Central memory CD8-positive, alpha-beta T cell (primary cell): ENCODE measurements around the gene ABCC3.

Experiments
- ATAC-seq: fragments of 150-1000 bp; cut with Tn5 transposase; replicated peaks from 2 replicates; pipeline ENCODE4 v1.10.0; 2022; ENCODE audit warnings: mild to moderate bottlenecking, moderate FRiP score, moderate number of reproducible peaks; ENCODE audit not compliant: poor library complexity, severe bottlenecking; ENCODE audit errors: extremely low read depth
- DNase-seq, 2 donors: peaks; one replicate each; pipeline ENCODE4 v3.0.0; 2021; ENCODE audit warnings: low spot score in 2 of 2
- H3K27ac Mint-ChIP-seq: one replicate; pipeline ENCODE4 v1.8.0; 2022; ENCODE audit warnings: low read depth, mild to moderate bottlenecking, moderate library complexity, mixed read lengths
- H3K27me3 Mint-ChIP-seq: one replicate; pipeline ENCODE4 v1.8.0; 2022; ENCODE audit warnings: mixed read lengths
- H3K36me3 Mint-ChIP-seq: one replicate; pipeline ENCODE4 v1.8.0; 2022; ENCODE audit warnings: mild to moderate bottlenecking, moderate library complexity, mixed read lengths; ENCODE audit not compliant: insufficient read depth
- H3K4me1 Mint-ChIP-seq: one replicate; pipeline ENCODE4 v1.8.0; 2022; ENCODE audit warnings: mixed read lengths
- H3K4me3 Mint-ChIP-seq: one replicate; pipeline ENCODE4 v1.8.0; 2022; ENCODE audit warnings: mild to moderate bottlenecking, moderate library complexity, mixed read lengths
- H3K9me3 Mint-ChIP-seq: one replicate; pipeline ENCODE4 v1.8.0; 2022; ENCODE audit warnings: mixed read lengths

The ABCC3 gene

GRCh38 chr17:50596191-50597037 is 38.3 kb upstream of the ABCC3 start:
- Mint-ChIP-seq H3K9me3 (no peaks in the 10 kb centered on the region), H3K36me3 (no peaks in the 10 kb centered on the region), H3K4me3 (no peak overlapping the region), H3K27me3 (peaks cover 29% of the 10 kb centered on the region), H3K4me1 (no peaks in the 10 kb centered on the region), H3K27ac (no peak overlapping the region)
- no peak for DNase-seq
- no peak for ATAC-seq

DNA sequence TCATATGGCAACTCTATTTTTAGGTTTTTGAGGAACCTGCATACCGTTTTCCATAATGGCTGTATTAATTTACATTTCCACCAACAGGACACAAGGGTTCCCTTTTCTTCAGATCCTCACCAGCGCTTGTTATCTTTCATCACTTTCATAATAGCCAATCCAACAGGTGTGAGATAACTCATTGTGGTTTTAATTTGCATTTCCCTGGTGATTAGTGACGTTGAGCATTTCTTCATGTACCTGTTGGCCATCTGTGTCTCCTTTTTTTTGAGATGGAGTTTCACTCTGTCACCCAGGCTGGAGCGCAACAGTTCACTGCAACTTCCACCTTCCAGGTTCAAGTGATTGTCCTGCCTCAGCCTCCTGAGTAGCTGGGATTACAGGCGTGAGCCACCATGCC is 36.2 kb upstream of the ABCC3 start:
- Mint-ChIP-seq H3K36me3 (no peaks in the 10 kb centered on the region), H3K4me3 (no peak overlapping the region), H3K27ac (no peak overlapping the region), H3K4me1 (no peaks in the 10 kb centered on the region), H3K27me3 (peaks cover 41% of the 10 kb centered on the region), H3K9me3 (no peaks in the 10 kb centered on the region)
- no peak for DNase-seq
- ATAC-seq = no peak

GRCh38 chr17:50599606-50600005 is 35.1 kb upstream of the ABCC3 start:
- no peak for ATAC-seq
- Mint-ChIP-seq H3K36me3 (no peaks in the 10 kb centered on the region), H3K4me1 (no peaks in the 10 kb centered on the region), H3K27me3 (peaks cover 48% of the 10 kb centered on the region), H3K27ac (no peak overlapping the region), H3K9me3 (no peaks in the 10 kb centered on the region), H3K4me3 (no peak overlapping the region)
- DNase-seq = no peak

DNA sequence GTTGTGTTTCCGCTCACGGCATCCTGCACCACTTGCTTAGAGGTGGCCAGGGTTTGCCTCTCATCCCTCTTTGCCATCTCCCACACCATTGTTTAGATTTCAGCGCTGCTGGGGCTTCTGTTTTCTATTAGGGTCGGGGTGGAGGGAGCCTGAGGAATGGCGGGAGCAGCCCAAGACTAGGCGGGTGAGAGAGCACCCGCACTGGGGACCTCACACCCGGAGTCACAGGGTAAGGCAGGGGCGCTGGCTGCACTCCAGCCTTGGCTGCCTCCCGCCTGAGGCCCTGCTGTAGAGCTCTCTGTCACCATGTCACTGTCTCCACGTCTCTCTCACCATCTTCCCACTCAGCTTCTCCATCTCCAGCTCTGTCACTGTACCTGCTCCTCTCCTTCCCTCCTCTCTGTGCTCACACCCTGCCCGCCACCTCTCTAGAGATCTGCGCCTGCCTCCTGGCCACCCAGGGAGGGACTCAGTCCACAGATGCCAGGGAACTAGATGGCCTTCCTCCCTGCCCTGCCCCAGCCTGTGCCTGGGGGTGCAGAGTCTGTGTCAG is 32.8 kb upstream of the ABCC3 start:
- H3K9me3 Mint-ChIP-seq = no peaks in the 10 kb centered on the region
- ATAC-seq (no peak), DNase-seq (no peak)
- H3K4me1 Mint-ChIP-seq = no peaks in the 10 kb centered on the region
- H3K27me3 Mint-ChIP-seq = peaks cover 51% of the 10 kb centered on the region
- no peak overlapping the region for H3K4me3 Mint-ChIP-seq
- H3K27ac Mint-ChIP-seq = no peak overlapping the region
- H3K36me3 Mint-ChIP-seq = no peaks in the 10 kb centered on the region

GRCh38 chr17:50602836-50603235 is 31.8 kb upstream of the ABCC3 start:
- no peak overlapping the region for H3K27ac Mint-ChIP-seq
- ATAC-seq (no peak), DNase-seq (no peak)
- H3K27me3 Mint-ChIP-seq = peaks cover 51% of the 10 kb centered on the region
- no peak overlapping the region for H3K4me3 Mint-ChIP-seq
- no peaks in the 10 kb centered on the region for H3K36me3 Mint-ChIP-seq
- H3K4me1 Mint-ChIP-seq = no peaks in the 10 kb centered on the region
- no peaks in the 10 kb centered on the region for H3K9me3 Mint-ChIP-seq

GRCh38 chr17:50603340-50603739 is 31.3 kb upstream of the ABCC3 start:
- DNase-seq = no peak
- no peaks in the 10 kb centered on the region for H3K4me1 Mint-ChIP-seq
- no peaks in the 10 kb centered on the region for H3K36me3 Mint-ChIP-seq
- H3K27me3 Mint-ChIP-seq = peaks cover 51% of the 10 kb centered on the region
- no peak overlapping the region for H3K27ac Mint-ChIP-seq
- ATAC-seq = no peak
- H3K4me3 Mint-ChIP-seq = no peak overlapping the region
- H3K9me3 Mint-ChIP-seq = no peaks in the 10 kb centered on the region

DNA sequence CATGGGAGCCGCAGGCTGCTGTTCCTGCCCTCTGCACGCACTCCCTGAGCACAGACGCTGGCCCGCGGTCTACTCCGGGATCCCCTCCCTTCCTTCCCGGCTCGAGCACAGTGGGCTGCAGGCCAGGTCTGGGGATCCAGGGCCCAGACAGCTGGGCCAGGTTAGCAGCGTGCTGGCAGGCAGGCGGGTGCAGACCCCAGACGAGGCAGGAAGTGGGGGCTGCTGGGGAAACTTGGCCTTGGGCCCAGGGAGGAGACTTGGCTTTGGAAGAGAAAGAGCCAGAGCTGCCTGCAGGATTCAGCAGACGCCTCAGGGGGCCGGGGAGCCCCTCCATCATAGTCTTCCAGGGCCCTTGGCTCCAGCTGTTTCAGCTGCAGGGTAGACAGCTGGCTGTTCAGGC is 30.2 kb upstream of the ABCC3 start:
- no peak for DNase-seq
- Mint-ChIP-seq H3K27ac (no peak overlapping the region), H3K36me3 (peaks cover 2% of the 10 kb centered on the region), H3K4me3 (no peak overlapping the region), H3K9me3 (no peaks in the 10 kb centered on the region), H3K4me1 (no peaks in the 10 kb centered on the region), H3K27me3 (peaks cover 63% of the 10 kb centered on the region)
- ATAC-seq = no peak

- Mint-ChIP-seq H3K4me3 (no peak overlapping the region), H3K27ac (no peak overlapping the region), H3K9me3 (no peaks in the 10 kb centered on the region), H3K27me3 (peaks cover 72% of the 10 kb centered on the region), H3K36me3 (peaks cover 2% of the 10 kb centered on the region), H3K4me1 (no peaks in the 10 kb centered on the region)
- no peak for DNase-seq
- no peak for ATAC-seq
Observed at GRCh38 chr17:50605429-50605828, 29.3 kb upstream of the ABCC3 start.

GRCh38 chr17:50607522-50608175 is 27.0 kb upstream of the ABCC3 start:
- H3K4me1 Mint-ChIP-seq = no peaks in the 10 kb centered on the region
- no peak overlapping the region for H3K4me3 Mint-ChIP-seq
- no peaks in the 10 kb centered on the region for H3K9me3 Mint-ChIP-seq
- peaks cover 2% of the 10 kb centered on the region for H3K36me3 Mint-ChIP-seq
- H3K27me3 Mint-ChIP-seq = peaks cover 71% of the 10 kb centered on the region
- H3K27ac Mint-ChIP-seq = no peak overlapping the region
- ATAC-seq = no peak
- DNase-seq = no peak

- ATAC-seq (no peak), DNase-seq (no peak)
- peaks cover 2% of the 10 kb centered on the region for H3K36me3 Mint-ChIP-seq
- no peak overlapping the region for H3K27ac Mint-ChIP-seq
- no peaks in the 10 kb centered on the region for H3K4me1 Mint-ChIP-seq
- no peak overlapping the region for H3K4me3 Mint-ChIP-seq
- peaks cover 64% of the 10 kb centered on the region for H3K27me3 Mint-ChIP-seq
- H3K9me3 Mint-ChIP-seq = no peaks in the 10 kb centered on the region
Observed at GRCh38 chr17:50608700-50609379, 25.8 kb upstream of the ABCC3 start.

- Mint-ChIP-seq H3K4me1 (peaks cover 7% of the 10 kb centered on the region), H3K4me3 (no peak overlapping the region), H3K36me3 (peaks cover 2% of the 10 kb centered on the region), H3K9me3 (no peaks in the 10 kb centered on the region), H3K27me3 (peaks cover 63% of the 10 kb centered on the region), H3K27ac (no peak overlapping the region)
- ATAC-seq (no peak), DNase-seq (no peak)
Observed at GRCh38 chr17:50609380-50610074, 25.2 kb upstream of the ABCC3 start.

- no peak overlapping the region for H3K27ac Mint-ChIP-seq
- H3K4me1 Mint-ChIP-seq = peaks cover 10% of the 10 kb centered on the region
- no peak for DNase-seq
- peaks cover 2% of the 10 kb centered on the region for H3K36me3 Mint-ChIP-seq
- ATAC-seq = no peak
- H3K27me3 Mint-ChIP-seq = peaks cover 50% of the 10 kb centered on the region
- H3K4me3 Mint-ChIP-seq = no peak overlapping the region
- no peaks in the 10 kb centered on the region for H3K9me3 Mint-ChIP-seq
Observed at GRCh38 chr17:50611634-50612033, 23.0 kb upstream of the ABCC3 start.
